ENCODE measurements around the gene DCAF5. TPM values are rescaled to one million over a fixed set of nuclear protein-coding genes. Genes with fewer than 3 reads are reported as not detected.
"Not testable (repeated sequence)": the region's sequence is repeated elsewhere in the genome, so short reads cannot be mapped to it uniquely, and the experiment has no call there.

The DCAF5 gene
- total RNA-seq, 1 donor, result 24.2 TPM

DNA sequence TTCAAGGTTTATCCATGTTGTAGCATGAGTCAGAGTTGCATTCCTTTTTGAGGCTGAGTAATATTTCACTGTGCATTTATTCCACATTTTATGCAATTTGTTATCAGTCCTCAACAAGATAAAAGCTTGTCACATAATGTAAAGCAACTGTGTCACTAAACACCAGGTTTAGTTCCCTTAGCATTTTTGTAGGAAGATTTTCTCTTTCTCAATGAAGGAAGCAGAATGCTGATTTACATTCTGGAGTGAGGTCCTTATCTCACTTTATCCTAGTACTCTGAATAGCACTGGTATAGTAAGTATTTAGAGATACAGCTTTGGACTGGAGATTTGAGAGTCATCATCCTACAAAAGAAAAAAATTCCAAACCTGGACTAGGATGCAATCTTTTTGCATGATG lies 28.6 kb upstream of the DCAF5 start:
- H3K4me3 ChIP-seq (ENCODE audit: low read depth, low read length), result no peak overlapping the region
- TF ChIP-seq, protein P1, sequence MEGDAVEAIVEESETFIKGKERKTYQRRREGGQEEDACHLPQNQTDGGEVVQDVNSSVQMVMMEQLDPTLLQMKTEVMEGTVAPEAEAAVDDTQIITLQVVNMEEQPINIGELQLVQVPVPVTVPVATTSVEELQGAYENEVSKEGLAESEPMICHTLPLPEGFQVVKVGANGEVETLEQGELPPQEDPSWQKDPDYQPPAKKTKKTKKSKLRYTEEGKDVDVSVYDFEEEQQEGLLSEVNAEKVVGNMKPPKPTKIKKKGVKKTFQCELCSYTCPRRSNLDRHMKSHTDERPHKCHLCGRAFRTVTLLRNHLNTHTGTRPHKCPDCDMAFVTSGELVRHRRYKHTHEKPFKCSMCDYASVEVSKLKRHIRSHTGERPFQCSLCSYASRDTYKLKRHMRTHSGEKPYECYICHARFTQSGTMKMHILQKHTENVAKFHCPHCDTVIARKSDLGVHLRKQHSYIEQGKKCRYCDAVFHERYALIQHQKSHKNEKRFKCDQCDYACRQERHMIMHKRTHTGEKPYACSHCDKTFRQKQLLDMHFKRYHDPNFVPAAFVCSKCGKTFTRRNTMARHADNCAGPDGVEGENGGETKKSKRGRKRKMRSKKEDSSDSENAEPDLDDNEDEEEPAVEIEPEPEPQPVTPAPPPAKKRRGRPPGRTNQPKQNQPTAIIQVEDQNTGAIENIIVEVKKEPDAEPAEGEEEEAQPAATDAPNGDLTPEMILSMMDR (IDR thresholded peaks at IDR 0.05; ENCODE audit: insufficient read depth, low read depth, low read length), result no peak
- no peak for DNase-seq (ENCODE audit: low read depth)

DNA sequence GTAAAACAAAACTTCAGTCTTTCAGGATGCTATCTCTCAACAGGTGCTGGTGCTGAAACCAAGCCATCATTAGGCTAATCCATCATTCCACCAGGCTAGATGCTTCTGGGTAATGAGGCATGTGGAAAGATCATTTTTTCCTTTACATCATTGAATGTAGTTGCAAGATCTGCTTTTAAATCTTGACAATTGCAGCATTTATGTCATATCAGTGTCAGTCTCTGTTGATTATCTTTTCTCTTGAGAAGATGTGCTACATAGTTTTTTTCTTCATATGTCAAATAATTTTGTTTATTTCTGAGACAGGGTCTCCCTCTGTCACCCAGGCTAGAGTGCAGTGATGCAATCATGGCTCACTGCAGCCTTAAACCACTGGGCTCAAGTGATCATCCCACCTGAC lies 22.2 kb upstream of the DCAF5 start:
- TF ChIP-seq, protein P1 (IDR thresholded peaks at IDR 0.05; ENCODE audit: insufficient read depth, low read depth, low read length), result no peak
- H3K4me3 ChIP-seq (ENCODE audit: low read depth, low read length), result no peak overlapping the region
- no peak for DNase-seq (ENCODE audit: low read depth)

DNA sequence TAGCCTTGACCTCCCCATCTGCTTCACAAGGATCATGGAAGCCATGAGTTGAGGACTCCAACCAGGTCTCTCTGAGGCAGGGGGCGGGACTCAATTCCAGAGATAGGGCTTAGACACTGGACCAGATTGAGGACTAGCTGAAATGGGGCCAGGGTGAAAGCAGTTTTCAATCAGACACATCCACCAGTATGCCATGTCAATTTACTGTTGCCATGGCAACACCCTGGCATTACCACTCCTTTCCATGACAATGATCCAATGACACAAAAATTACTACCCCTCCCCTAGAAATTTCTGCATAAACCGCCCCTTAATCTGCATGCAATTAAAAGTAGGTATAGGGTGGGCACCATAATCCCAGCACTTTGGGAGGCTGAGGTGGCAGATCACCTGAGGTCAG lies 18.6 kb upstream of the DCAF5 start:
- no peak overlapping the region for H3K4me3 ChIP-seq (ENCODE audit: low read depth, low read length)
- DNase-seq (ENCODE audit: low read depth), result no peak
- TF ChIP-seq, protein P1 (IDR thresholded peaks at IDR 0.05; ENCODE audit: insufficient read depth, low read depth, low read length), result no peak

DNA sequence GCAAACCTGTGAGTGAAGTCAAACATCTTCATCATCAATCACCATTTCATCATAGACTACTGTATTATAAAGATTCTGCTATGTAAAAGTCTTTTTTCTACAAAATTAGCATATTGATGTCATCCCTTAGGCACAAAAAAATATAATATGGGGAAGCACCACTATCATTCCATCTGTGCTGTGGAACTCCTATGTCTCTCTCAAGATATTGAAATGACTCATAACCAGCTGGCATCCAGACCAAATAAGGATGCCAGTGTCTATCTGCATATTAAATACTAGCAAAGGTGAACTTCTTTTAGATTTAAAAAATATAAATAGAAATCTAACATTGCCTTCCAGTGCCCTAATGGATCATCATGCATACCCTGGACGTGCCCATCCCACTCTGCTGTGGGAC lies 17.9 kb upstream of the DCAF5 start:
- no peak for DNase-seq (ENCODE audit: low read depth)
- TF ChIP-seq, protein P1 (IDR thresholded peaks at IDR 0.05; ENCODE audit: insufficient read depth, low read depth, low read length), result no peak
- H3K4me3 ChIP-seq (ENCODE audit: low read depth, low read length), result no peak overlapping the region

DNA sequence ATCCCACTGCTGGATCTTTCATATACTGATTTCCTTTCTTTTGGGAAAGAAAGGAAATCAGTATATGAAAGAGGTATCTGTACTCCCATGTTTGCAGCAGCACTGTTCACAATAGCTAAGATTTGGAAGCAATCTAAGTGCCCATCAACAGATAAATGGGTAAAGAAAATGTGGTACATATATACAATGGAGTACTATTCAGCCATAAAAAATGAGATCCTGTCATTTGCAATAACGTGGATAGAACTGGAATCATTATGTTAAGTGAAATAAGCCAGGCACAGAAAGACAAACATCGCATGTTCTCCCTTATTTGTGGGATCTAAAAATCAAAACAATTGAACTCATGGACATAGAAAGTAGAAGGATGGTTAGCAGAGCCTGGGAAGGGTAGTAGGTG lies 12.9 kb upstream of the DCAF5 start:
- not testable (repeated sequence) for DNase-seq (ENCODE audit: low read depth); H3K4me3 ChIP-seq (ENCODE audit: low read depth, low read length)

DNA sequence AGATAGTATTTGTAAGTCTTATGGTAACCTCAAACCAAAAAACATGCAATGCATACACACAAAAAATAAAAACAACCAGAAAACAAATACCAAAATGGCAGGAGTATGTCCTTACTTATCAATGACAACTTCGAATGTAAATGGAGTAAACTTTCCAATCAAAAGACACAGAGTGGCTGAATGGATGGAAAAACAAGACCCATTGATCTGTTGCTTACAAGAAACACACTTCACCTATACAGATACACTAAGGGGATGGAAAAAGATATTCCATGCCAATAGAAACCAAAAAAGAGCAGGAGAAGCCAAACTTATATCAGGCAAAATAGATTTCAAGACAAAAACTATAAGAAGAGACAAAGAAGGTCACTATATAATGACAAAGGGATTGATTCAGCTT lies 8.7 kb upstream of the DCAF5 start:
- TF ChIP-seq, protein P1 (IDR thresholded peaks at IDR 0.05; ENCODE audit: insufficient read depth, low read depth, low read length), result no peak
- DNase-seq (ENCODE audit: low read depth), result no peak
- H3K4me3 ChIP-seq (ENCODE audit: low read depth, low read length), result no peak overlapping the region

DNA sequence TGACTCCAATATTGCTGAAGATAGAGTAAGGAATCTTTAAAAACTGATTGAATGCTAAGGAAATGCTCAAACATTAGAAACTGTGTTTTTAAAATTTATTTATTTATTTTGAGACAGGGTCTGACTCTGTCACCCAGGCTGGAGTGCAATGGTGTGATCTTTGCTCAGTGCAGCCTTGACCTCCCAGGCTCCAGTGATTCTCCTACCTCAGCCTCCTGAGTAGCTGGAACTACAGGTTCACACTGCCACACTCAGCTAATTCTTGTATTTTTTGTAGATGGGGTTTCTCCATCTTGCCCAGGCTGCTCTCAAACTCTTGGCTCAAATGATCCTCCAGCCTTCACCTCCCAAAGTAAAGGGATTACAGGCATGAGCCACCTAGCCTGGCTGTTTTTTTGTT lies 3.3 kb upstream of the DCAF5 start:
- no peak for DNase-seq (ENCODE audit: low read depth)
- H3K4me3 ChIP-seq (ENCODE audit: low read depth, low read length), result no peak overlapping the region
- TF ChIP-seq, protein P1 (IDR thresholded peaks at IDR 0.05; ENCODE audit: insufficient read depth, low read depth, low read length), result no peak

All from fibroblast of villous mesenchyme (primary cell).